Effector memory CD8-positive, alpha-beta T cell (primary cell): ENCODE measurements around the gene ZNF700.
"Not testable (repeated sequence)": the region's sequence is repeated elsewhere in the genome, so short reads cannot be mapped to it uniquely, and the experiment has no call there.

Experiments
- ATAC-seq: fragments of 150-1000 bp; cut with Tn5 transposase; replicated peaks from 2 replicates; pipeline ENCODE4 v1.10.0; 2021; ENCODE audit warnings: mild to moderate bottlenecking, moderate library complexity
- DNase-seq, 3 experiments: peaks; one replicate each; pipeline ENCODE4 v3.0.0; 2021
- H3K27ac Mint-ChIP-seq, 2 donors: one replicate each; pipeline ENCODE4 v1.8.0; 2022; ENCODE audit warnings: mild to moderate bottlenecking in 2 of 2, mixed read lengths in 2 of 2, moderate library complexity in 2 of 2
- H3K27me3 Mint-ChIP-seq, 2 donors: one replicate each; pipeline ENCODE4 v1.8.0; 2022; ENCODE audit warnings: mixed read lengths in 2 of 2
- H3K36me3 Mint-ChIP-seq: one replicate; pipeline ENCODE4 v1.8.0; 2022; ENCODE audit warnings: mild to moderate bottlenecking, moderate library complexity, mixed read lengths; ENCODE audit not compliant: insufficient read depth
- H3K4me1 Mint-ChIP-seq, 2 donors: one replicate each; pipeline ENCODE4 v1.8.0; 2022; ENCODE audit warnings: low read depth in 2 of 2, mixed read lengths in 2 of 2
- H3K4me3 Mint-ChIP-seq, 2 donors: one replicate each; pipeline ENCODE4 v1.8.0; 2022; ENCODE audit warnings: mild to moderate bottlenecking in 2 of 2, mixed read lengths in 2 of 2, moderate library complexity in 2 of 2
- H3K9me3 Mint-ChIP-seq, 2 donors: one replicate each; pipeline ENCODE4 v1.8.0; 2022; ENCODE audit warnings: mixed read lengths in 2 of 2
- total RNA-seq, 9 experiments: gene quantifications; one replicate each; lab custom pipeline; 2026; lab: John Stamatoyannopoulos, UW

ZNF700 gene
- 11.7 to 51.8 (median 19.8) reads per million in 9 experiments for total RNA-seq

GRCh38 chr19:11924886-11925650 lies at the start of gene ZNF700:
Gene ZNF700, plus strand, starts transcription at chr19:11925107. Its CDS starts 104 bp downstream, at chr19:11925211.
- DNase-seq (peak; percentile 91 to 94 (median 93)), ATAC-seq (peak; percentile 85)

GRCh38 chr19:11879687-11880266 lies 45.1 kb upstream of the ZNF700 start:
- H3K36me3 Mint-ChIP-seq, H3K9me3 Mint-ChIP-seq, H3K27ac Mint-ChIP-seq, H3K4me1 Mint-ChIP-seq, H3K4me3 Mint-ChIP-seq: not testable (repeated sequence)
- DNase-seq (peak; percentile 28 to 33 (median 28)), ATAC-seq (peak; percentile 36)
- peaks cover 7 to 10% of the 10 kb centered on the region in 2 donors for H3K27me3 Mint-ChIP-seq

More at GRCh38 chr19:11924886-11925650, at the start of gene ZNF700:
- H3K9me3 Mint-ChIP-seq, result no peaks in the 10 kb centered on the region
- H3K4me3 Mint-ChIP-seq, result peak within 1 kb of the TSS; percentile 100
- no peaks in the 10 kb centered on the region for H3K27me3 Mint-ChIP-seq
- H3K36me3 Mint-ChIP-seq, result peaks cover 18% of the 10 kb centered on the region
- H3K27ac Mint-ChIP-seq, result peak within 1 kb of the TSS; percentile 97 to 98
- H3K4me1 Mint-ChIP-seq, result peaks cover 37 to 46% of the 10 kb centered on the region in 2 donors

GRCh38 chr19:11880598-11880997 lies 44.3 kb upstream of the ZNF700 start:
- Mint-ChIP-seq H3K9me3 (no peaks in the 10 kb centered on the region), H3K4me3 (no peak overlapping the region)
- no peak for ATAC-seq

GRCh38 chr19:11881151-11881800 lies 43.6 kb upstream of the ZNF700 start:
- Mint-ChIP-seq H3K36me3 (no peaks in the 10 kb centered on the region), H3K4me3 (no peak overlapping the region), H3K9me3 (peaks cover 0 to 3% of the 10 kb centered on the region in 2 donors), H3K4me1 (peaks cover 0 to 5% of the 10 kb centered on the region in 2 donors), H3K27me3 (peaks cover 7 to 9% of the 10 kb centered on the region in 2 donors), H3K27ac (no peak overlapping the region)
- DNase-seq, result peak; percentile 46 to 58 (median 51)
- peak; percentile 69 for ATAC-seq

More at GRCh38 chr19:11880598-11880997, 44.3 kb upstream of the ZNF700 start:
- H3K4me1 Mint-ChIP-seq, result peaks cover 0 to 5% of the 10 kb centered on the region in 2 donors
- no peak for DNase-seq
- H3K36me3 Mint-ChIP-seq, result no peaks in the 10 kb centered on the region
- no peak overlapping the region for H3K27ac Mint-ChIP-seq
- peaks cover 7 to 10% of the 10 kb centered on the region in 2 donors for H3K27me3 Mint-ChIP-seq

- no peak for ATAC-seq
- Mint-ChIP-seq H3K4me3 (no peak overlapping the region), H3K4me1 (peaks cover 3 to 9% of the 10 kb centered on the region in 2 donors)
Measured at GRCh38 chr19:11882606-11883005, 42.3 kb upstream of the ZNF700 start.

GRCh38 chr19:11887234-11887610 lies 37.7 kb upstream of the ZNF700 start:
- Mint-ChIP-seq H3K27me3 (no peaks in the 10 kb centered on the region), H3K9me3 (peaks cover 0 to 7% of the 10 kb centered on the region in 2 donors), H3K36me3 (no peaks in the 10 kb centered on the region), H3K4me3 (peak overlapping the region; percentile 86 to 87), H3K4me1 (peaks cover 12% of the 10 kb centered on the region in 2 donors), H3K27ac (peak overlapping the region; percentile 85 to 93)
- ATAC-seq, result no peak
- no peak for DNase-seq

More at GRCh38 chr19:11882606-11883005, 42.3 kb upstream of the ZNF700 start:
- Mint-ChIP-seq H3K9me3 (peaks cover 0 to 7% of the 10 kb centered on the region in 2 donors), H3K27ac (no peak overlapping the region), H3K27me3 (peaks cover 5 to 7% of the 10 kb centered on the region in 2 donors), H3K36me3 (no peaks in the 10 kb centered on the region)
- no peak for DNase-seq

- Mint-ChIP-seq H3K4me1 (peaks cover 12% of the 10 kb centered on the region in 2 donors), H3K36me3 (no peaks in the 10 kb centered on the region), H3K9me3 (peaks cover 0 to 7% of the 10 kb centered on the region in 2 donors), H3K27ac (peak within 1 kb of the TSS; percentile 85 to 93), H3K4me3 (peak within 1 kb of the TSS; percentile 86 to 87), H3K27me3 (no peaks in the 10 kb centered on the region)
- ATAC-seq (peak; percentile 88), DNase-seq (peak; percentile 15 to 25 (median 24))
Measured at GRCh38 chr19:11887611-11888531, 37.0 kb upstream of the ZNF700 start, which contains the start of gene ZNF69. Gene ZNF69, plus strand, starts transcription at chr19:11887782. Its CDS starts 142 bp downstream, at chr19:11887924.

GRCh38 chr19:11889901-11890300 lies 35.0 kb upstream of the ZNF700 start:
- ATAC-seq, DNase-seq: not testable (repeated sequence)

GRCh38 chr19:11890634-11891033 lies 34.3 kb upstream of the ZNF700 start:
- no peak overlapping the region for H3K4me3 Mint-ChIP-seq

More at GRCh38 chr19:11889901-11890300, 35.0 kb upstream of the ZNF700 start:
- not testable (repeated sequence) for H3K4me3 Mint-ChIP-seq, H3K9me3 Mint-ChIP-seq, H3K27me3 Mint-ChIP-seq, H3K36me3 Mint-ChIP-seq, H3K27ac Mint-ChIP-seq
- peaks cover 12% of the 10 kb centered on the region in 2 donors for H3K4me1 Mint-ChIP-seq

GRCh38 chr19:11894851-11895250 lies 30.1 kb upstream of the ZNF700 start:
- Mint-ChIP-seq H3K27me3 (peaks cover 0 to 13% of the 10 kb centered on the region in 2 donors), H3K36me3 (peaks cover 9% of the 10 kb centered on the region), H3K9me3 (peaks cover 0 to 7% of the 10 kb centered on the region in 2 donors), H3K27ac (no peak overlapping the region), H3K4me3 (no peak overlapping the region), H3K4me1 (peaks cover 0 to 3% of the 10 kb centered on the region in 2 donors)
- DNase-seq (no peak), ATAC-seq (no peak)

More at GRCh38 chr19:11890634-11891033, 34.3 kb upstream of the ZNF700 start:
- no peak for ATAC-seq
- Mint-ChIP-seq H3K36me3 (peaks cover 4% of the 10 kb centered on the region), H3K4me1 (peaks cover 12 to 15% of the 10 kb centered on the region in 2 donors), H3K27me3 (peaks cover 0 to 13% of the 10 kb centered on the region in 2 donors), H3K27ac (no peak overlapping the region), H3K9me3 (peaks cover 0 to 14% of the 10 kb centered on the region in 2 donors)
- no peak for DNase-seq

GRCh38 chr19:11902228-11902627 lies 22.7 kb upstream of the ZNF700 start:
- no peak for ATAC-seq
- DNase-seq, result no peak
- Mint-ChIP-seq H3K27me3 (no peaks in the 10 kb centered on the region), H3K36me3 (peaks cover 4% of the 10 kb centered on the region), H3K4me3 (no peak overlapping the region), H3K4me1 (no peaks in the 10 kb centered on the region), H3K27ac (no peak overlapping the region), H3K9me3 (peaks cover 0 to 6% of the 10 kb centered on the region in 2 donors)

- peaks cover 0 to 7% of the 10 kb centered on the region in 2 donors for H3K27me3 Mint-ChIP-seq
- no peak for DNase-seq
- peaks cover 9 to 11% of the 10 kb centered on the region in 2 donors for H3K9me3 Mint-ChIP-seq
- no peak overlapping the region for H3K4me3 Mint-ChIP-seq
- H3K27ac Mint-ChIP-seq, result no peak overlapping the region
- no peak for ATAC-seq
- no peaks in the 10 kb centered on the region for H3K36me3 Mint-ChIP-seq
- H3K4me1 Mint-ChIP-seq, result no peaks in the 10 kb centered on the region
Measured at GRCh38 chr19:11905928-11906327, 19.0 kb upstream of the ZNF700 start.
